ENCODE results near the gene SLC22A7.
A peak's percentile ranks its signal among the peaks of the same experiment; 100 is the strongest.
"Not testable (repeated sequence)": the region's sequence is repeated elsewhere in the genome, so short reads cannot be mapped to it uniquely, and the experiment has no call there.

SLC22A7 gene

GRCh38 chr6:43303006-43303405 lies 4.9 kb downstream of the SLC22A7 start:
- DNase-seq: not testable (repeated sequence)

DNA sequence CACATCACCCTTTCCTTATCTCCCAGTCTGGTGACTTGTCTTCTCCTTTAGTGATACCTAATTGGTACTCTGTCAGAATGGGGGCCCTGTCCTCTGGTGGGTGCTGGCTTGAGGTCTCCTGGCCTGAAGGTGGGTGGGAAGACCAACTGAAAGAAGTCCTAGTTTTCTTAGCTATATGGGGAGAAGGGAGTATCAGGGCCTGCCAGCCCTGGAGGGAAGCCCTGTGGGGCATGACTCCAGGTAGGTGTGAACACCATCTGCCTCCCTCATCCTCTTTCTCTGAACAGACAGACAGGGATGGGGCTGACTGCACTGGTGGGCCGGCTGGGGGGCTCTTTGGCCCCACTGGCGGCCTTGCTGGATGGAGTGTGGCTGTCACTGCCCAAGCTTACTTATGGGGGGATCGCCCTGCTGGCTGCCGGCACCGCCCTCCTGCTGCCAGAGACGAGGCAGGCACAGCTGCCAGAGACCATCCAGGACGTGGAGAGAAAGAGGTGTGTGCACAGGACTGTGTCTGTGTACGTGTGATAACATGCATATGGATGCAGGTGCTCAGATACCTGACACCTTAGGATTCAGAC lies 5.8 kb downstream of the SLC22A7 start:
- DNase-seq: no peak

DNA sequence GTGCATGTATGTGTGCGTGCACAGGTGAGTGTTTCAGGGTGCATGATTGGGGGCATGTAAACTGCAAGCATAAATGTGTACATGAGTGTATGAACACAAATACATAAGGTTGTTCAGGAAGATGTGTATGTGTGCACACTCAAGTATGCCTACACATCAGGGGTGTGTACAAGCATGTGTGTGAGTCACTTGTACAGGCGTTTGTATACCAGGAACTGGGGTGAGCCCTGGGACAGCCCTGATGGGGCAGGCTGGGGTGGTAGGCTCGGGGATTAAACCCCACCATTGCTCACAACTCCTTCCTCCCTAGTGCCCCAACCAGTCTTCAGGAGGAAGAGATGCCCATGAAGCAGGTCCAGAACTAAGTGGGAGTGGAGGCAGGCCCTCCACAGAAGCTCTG lies 6.3 kb downstream of the SLC22A7 start:
- DNase-seq: no peak

DNA sequence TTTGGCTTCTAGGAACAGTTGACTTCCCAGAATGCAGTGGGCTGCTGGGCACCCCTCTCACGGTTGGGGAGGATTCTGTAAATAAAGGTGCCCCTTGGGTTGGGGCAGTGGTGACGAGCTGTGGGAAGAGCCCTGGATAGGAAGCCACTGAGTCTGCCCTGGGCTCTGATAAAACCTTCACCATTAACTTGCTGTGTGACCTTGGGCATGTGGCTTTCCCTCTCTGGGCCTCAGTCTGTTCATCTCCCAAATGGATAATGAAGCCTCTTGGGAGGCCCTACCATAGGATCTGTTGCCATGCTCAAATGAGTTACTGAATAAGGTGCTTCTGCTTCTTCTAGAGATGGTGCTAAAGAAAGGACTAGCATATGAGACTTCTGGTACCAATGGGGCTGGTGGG lies 6.8 kb downstream of the SLC22A7 start:
- DNase-seq: no peak

DNA sequence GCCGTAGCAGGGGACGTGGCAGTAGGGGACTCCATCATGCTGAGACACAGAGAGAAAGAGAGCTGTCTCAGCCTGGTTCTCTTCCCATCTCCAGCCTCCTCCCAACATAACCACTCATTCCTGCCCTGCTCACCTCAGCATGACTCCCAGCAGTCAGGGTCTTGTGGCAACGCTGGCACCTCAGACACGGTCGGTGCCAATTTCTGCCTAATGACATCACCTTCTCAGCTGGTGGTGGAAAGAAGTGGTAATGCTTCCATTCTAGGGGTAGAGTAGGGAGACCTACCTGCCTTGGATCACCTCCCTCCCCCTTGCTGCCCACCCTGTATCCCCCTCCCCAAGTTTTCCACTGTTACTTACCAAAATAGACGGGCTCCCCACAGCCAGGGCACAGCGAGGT lies 8.0 kb downstream of the SLC22A7 start:
- DNase-seq: no peak

GRCh38 chr6:43307451-43308100 lies 9.5 kb downstream of the SLC22A7 start:
- DNase-seq: no peak

DNA sequence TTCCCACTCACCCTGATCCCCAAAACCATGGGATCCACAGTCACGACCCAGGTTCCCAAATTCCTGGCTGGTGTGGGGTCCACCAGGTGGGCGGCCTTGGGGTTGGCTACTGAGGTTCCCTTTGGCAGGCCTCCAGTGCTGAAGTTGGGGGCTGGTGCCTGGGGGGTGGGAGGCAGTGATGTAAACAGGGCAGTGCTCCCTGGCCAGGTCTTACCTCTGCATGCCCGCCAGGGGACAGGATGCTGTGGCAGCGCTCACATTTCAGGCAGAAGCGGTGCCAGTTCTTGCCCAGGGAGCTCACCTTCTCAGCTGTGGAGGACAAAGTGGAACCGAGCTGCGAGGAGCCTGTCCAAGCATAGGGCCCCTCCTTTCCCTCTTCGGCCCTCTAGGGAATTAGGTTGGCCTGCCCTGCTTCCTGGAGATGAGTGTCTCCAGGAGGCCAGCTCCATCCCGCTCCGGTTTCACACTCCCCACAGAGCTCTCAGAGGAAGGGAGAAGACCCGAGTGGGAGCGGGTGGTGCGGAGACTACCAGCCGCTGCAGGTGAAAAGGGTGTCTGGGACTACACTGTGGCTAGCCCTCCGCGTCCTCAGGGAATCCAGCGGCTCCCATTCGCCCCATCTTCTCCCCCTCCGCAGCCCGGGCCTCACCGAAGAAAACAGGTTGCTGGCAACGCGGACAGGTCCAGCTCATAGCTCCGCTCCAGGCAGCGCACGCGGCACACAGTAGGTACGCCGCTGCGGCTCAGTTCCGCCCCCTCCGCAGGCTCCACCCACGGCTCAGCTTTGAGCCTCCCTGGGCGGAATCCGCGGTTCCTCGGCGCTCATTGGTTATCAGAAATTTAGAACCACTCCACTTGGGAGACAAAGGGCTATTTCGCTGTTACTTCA lies 10.3 kb downstream of the SLC22A7 start, which contains the start of gene CRIP3:
Gene CRIP3, minus strand, starts transcription at position 726 of the 889 bp plus-strand sequence. Its CDS starts 34 bp downstream, at position 692.
- DNase-seq: peak; percentile 70

- DNase-seq: no peak
These were observed 11.0 kb downstream of the SLC22A7 start for GRCh38 chr6:43308990-43309477.

DNA sequence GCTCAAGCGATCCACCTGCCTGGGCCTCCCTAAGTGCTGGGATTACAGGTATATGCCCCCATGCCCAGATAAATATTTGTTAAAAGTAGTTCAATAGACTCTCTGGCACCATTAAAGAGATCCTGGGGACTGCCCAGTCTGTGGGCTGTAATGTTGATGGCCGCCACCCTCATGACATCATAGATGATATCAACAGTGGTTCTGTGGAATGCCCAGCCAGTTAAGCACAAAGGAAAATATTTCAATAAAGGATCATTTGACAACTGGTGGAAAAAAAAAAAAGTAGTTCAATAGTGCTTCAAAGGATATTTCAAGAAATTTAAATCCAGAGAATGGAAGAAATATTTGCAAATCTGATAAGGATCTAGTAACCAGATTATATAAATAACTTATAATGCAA lies 12.1 kb downstream of the SLC22A7 start:
- DNase-seq: no peak

DNA sequence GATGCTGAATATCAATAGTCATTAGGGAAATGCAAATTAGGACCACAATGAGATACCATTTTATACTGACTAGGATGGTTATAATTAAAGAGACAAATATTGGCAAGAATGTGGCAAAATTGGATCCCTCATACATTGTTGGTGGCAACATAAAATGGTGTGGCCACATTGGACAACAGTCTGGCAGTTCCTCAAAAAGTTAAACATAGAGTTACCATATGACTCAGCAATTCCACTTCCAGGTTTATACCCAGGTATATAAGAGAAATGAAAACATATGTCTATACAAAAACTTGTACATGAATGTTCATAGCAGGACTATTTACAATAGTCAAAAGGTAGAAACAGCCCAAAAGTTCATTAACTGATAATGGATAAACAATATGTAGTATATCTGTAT lies 12.6 kb downstream of the SLC22A7 start:
- no peak for DNase-seq

GRCh38 chr6:43311666-43312065 lies 13.6 kb downstream of the SLC22A7 start:
- DNase-seq: no peak

GRCh38 chr6:43313813-43314212 lies 15.8 kb downstream of the SLC22A7 start:
- no peak for DNase-seq

DNA sequence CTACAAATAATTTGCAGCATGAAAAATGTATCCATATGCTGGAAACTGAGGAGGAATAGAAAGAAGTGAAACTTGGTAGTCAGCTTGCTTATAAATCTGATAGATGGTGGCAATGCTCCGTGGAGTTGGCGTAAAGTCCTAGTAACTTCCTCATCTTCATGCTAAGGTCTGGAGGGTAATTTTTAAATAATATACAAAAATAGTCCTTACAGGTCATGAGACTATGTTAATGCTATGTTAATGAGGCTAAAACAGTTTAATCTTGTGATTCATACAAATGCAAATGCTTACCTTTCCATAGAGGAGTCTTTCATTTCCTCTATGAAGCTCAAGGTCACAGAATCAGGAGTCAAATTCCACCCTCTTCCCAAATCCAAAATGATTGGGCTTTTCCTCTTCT lies 20.0 kb downstream of the SLC22A7 start:
- DNase-seq: no peak

DNA sequence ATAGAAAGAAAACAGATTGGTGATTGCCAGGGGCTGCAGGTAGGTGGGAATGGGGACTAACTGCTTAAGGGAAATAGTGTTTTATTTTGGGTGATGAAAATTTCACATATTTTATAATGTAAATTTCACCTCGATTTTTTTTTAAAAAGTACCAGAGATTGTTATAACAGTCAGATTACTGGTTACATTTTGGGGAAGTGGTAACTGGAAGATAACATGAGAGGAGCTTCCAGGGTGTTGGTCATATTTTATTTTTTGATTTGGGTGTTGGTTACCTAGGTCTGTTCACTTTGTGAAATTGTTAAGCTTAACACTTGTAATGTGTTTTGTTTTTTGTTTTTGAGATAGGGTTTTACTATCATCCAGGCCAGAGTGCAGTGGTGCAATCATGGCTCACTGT lies 27.8 kb downstream of the SLC22A7 start:
- no peak for DNase-seq

GRCh38 chr6:43328528-43328927 lies 30.5 kb downstream of the SLC22A7 start:
- no peak for DNase-seq

GRCh38 chr6:43331470-43331869 lies 33.4 kb downstream of the SLC22A7 start:
- no peak for DNase-seq

DNA sequence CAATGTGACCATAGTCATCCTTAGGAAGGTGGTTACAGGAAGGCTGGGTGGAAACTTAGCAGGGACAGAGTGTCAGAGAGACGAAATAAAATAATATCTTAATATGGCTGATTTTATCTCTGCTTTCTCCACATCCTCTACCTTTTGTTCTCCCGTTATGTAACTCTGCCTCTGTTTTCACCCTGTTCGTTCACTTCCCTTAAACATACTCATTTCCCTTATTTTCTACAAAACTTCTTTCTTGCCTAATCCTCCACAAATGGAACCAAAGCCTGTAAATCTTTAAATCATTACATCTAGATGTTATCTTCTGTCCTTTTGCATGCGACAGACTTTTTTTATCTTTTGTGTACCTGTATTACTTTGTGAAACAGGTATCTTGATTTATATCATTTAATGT lies 33.8 kb downstream of the SLC22A7 start:
- no peak for DNase-seq

- DNase-seq: no peak
These were observed 36.5 kb downstream of the SLC22A7 start for GRCh38 chr6:43334466-43335095.

DNA sequence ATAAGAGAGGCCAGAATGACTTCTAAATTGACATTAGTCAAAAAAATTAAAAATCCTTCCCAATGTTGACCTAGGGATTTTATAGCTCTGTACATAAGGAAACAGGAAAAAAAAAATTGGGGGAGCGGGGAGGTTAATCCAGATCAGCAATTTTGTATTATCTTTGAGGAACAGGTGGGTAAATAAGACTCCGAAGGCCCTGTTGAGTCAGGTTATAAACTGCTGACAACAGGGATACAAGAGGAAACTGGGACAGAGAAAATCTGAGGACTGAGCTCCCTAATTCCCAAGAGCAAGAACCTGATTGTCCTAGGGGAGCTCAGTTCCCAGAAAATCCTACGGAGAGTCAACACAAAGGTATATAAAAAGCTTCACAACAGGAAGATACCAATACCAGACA lies 37.4 kb downstream of the SLC22A7 start:
- DNase-seq: no peak

- DNase-seq: no peak
These were observed 38.3 kb downstream of the SLC22A7 start for GRCh38 chr6:43336382-43336781.

DNA sequence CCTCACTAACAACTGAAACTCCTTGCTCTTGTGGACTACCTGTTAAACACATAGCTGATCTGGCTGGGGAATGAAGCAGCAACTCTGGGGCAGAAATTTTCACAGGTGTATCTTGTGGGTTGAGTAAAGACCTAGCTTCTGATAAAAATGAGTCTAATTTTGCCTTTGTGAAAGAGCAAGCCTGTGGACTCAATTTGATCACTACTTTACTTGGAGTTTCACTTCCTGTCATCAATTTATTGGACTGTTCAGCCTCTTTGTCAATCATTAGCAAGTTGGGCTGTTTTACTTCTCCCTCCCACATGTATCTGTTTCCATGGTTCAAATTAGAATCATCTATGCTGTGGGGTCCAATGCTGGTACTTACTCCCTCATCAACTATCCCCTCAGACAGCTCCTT lies 40.2 kb downstream of the SLC22A7 start:
- no peak for DNase-seq

GRCh38 chr6:43339168-43339567 lies 41.1 kb downstream of the SLC22A7 start:
- DNase-seq: no peak

- DNase-seq: not testable (repeated sequence)
These were observed 48.2 kb downstream of the SLC22A7 start for GRCh38 chr6:43346243-43346642.

Data from activated CD4-positive, CD25-positive, alpha-beta regulatory T cell treated with anti-CD3 and anti-CD28 coated beads, Interleukin-2, amount 50 U/mL, for 72 hours (primary cell).